SJCRH30 (cell line): Measurements from ENCODE around the gene MCAM. TPM values are rescaled to one million over a fixed set of nuclear protein-coding genes. Genes with fewer than 3 reads are reported as not detected.

Experiments used
- DNase-seq, 2 experiments: peaks; one replicate each; pipeline ENCODE4 v3.0.0-alpha.2; 2015 to 2020
- H3K27ac ChIP-seq: fragments of 250-450 bp; sonication (Bioruptor Pico); 2 replicates; pipeline ENCODE4 v1.5.1; 2020; ENCODE audit warnings: mild to moderate bottlenecking, moderate library complexity
- H3K27me3 ChIP-seq: fragments of 250-450 bp; sonication (Bioruptor Pico); 2 replicates; pipeline ENCODE4 v1.5.1; 2020; ENCODE audit warnings: mild to moderate bottlenecking, moderate library complexity
- H3K36me3 ChIP-seq: fragments of 250-450 bp; sonication (Bioruptor Pico); 2 replicates; pipeline ENCODE4 v1.5.1; 2020; ENCODE audit warnings: mild to moderate bottlenecking, moderate library complexity
- H3K4me1 ChIP-seq: fragments of 250-450 bp; sonication (Bioruptor Pico); 2 replicates; pipeline ENCODE4 v1.5.1; 2020; ENCODE audit warnings: mild to moderate bottlenecking, moderate library complexity
- H3K4me3 ChIP-seq: fragments of 250-450 bp; sonication (Bioruptor Pico); 2 replicates; pipeline ENCODE4 v1.5.1; 2020; ENCODE audit warnings: mild to moderate bottlenecking, moderate library complexity
- H3K9me3 ChIP-seq: fragments of 250-450 bp; sonication (Bioruptor Pico); replicated peaks from 2 replicates; pipeline ENCODE4 v1.5.1; 2020; ENCODE audit warnings: mild to moderate bottlenecking, moderate library complexity
- total RNA-seq: library from RNA; depleted of rRNA; stranded (reverse); fragments of >200 nt; shearing (Covaris generic); gene quantifications from 2 replicates; pipeline ENCODE4 v1.2.3, GENCODE V29; 2014; rRNA removed

The MCAM gene
- total RNA-seq, 1 experiment from 2014 or later: 30.2 TPM

- no peak overlapping the region for H3K27ac ChIP-seq
- H3K36me3 ChIP-seq: no peaks in the 10 kb centered on the region
- no peak overlapping the region for H3K4me3 ChIP-seq
- H3K27me3 ChIP-seq: no peaks in the 10 kb centered on the region
- H3K9me3 ChIP-seq: no peaks in the 10 kb centered on the region
- no peak for DNase-seq
- no peaks in the 10 kb centered on the region for H3K4me1 ChIP-seq
Measured at GRCh38 chr11:119262668-119263351, 54.1 kb downstream of the MCAM start.

GRCh38 chr11:119258983-119259382 is 57.9 kb downstream of the MCAM start:
- Histone ChIP-seq H3K27me3 (no peaks in the 10 kb centered on the region), H3K36me3 (no peaks in the 10 kb centered on the region), H3K4me3 (no peak overlapping the region), H3K4me1 (no peaks in the 10 kb centered on the region), H3K27ac (no peak overlapping the region), H3K9me3 (no peaks in the 10 kb centered on the region)
- no peak for DNase-seq

Other genes starting within 250 kb of the MCAM start
- 11.6 and 11.9 TPM in 2 replicates for gene VPS11, start 249.3 kb downstream of the MCAM start, total RNA-seq
- 10.1 and 14.3 TPM in 2 replicates for gene HMBS, start 232.2 kb downstream of the MCAM start, total RNA-seq
- gene DPAGT1, start 215.3 kb downstream of the MCAM start, total RNA-seq: 23.7 and 24.0 TPM in 2 replicates
- 4.1 and 4.8 TPM in 2 replicates for gene C2CD2L, start 209.8 kb downstream of the MCAM start, total RNA-seq
- gene HINFP, start 195.6 kb downstream of the MCAM start, total RNA-seq: 14.4 and 15.2 TPM in 2 replicates
- gene ABCG4, start 168.1 kb downstream of the MCAM start, total RNA-seq: 0.08 TPM in 1 of 2 replicates, not detected in the other
- 0.24 and 0.25 TPM in 2 replicates for gene NLRX1, start 148.4 kb downstream of the MCAM start, total RNA-seq
- gene NHERF4, start 131.7 kb downstream of the MCAM start, total RNA-seq: not detected in 2 replicates
- 11.8 and 12.9 TPM in 2 replicates for gene CBL, start 110.8 kb downstream of the MCAM start, total RNA-seq
- gene RNF26, start 17.4 kb upstream of the MCAM start, total RNA-seq: 8.3 and 10.4 TPM in 2 replicates
- 0.85 and 2.0 TPM in 2 replicates for gene C1QTNF5, start 23.8 kb upstream of the MCAM start, total RNA-seq
- not detected in 2 replicates for gene MFRP, start 29.6 kb upstream of the MCAM start, total RNA-seq
- gene USP2, start 64.6 kb upstream of the MCAM start, total RNA-seq: 2.1 and 2.4 TPM in 2 replicates
- 2.5 and 3.8 TPM in 2 replicates for gene THY1, start 106.0 kb upstream of the MCAM start, total RNA-seq